Jurkat, Clone E6-1 (cell line): ENCODE measurements around the gene NGRN.
"Not testable (repeated sequence)": the region's sequence is repeated elsewhere in the genome, so short reads cannot be mapped to it uniquely, and the experiment has no call there.

Source experiments
- DNase-seq: peaks from one replicate; pipeline ENCODE4 v3.0.0-alpha.2; 2011; ENCODE audit warnings: low read depth, low spot score
- H3K4me3 ChIP-seq: 2 replicates; pipeline ENCODE4 v1.5.1; 2011; ENCODE audit warnings: mild to moderate bottlenecking, low read length, control low read depth, moderate library complexity

The NGRN gene

GRCh38 chr15:90270502-90271150, 5.2 kb downstream of the NGRN start:
- H3K4me3 ChIP-seq, result no peak overlapping the region

GRCh38 chr15:90271459-90272166, 6.1 kb downstream of the NGRN start:
- DNase-seq, result no peak
- no peak overlapping the region for H3K4me3 ChIP-seq

More at GRCh38 chr15:90270502-90271150, 5.2 kb downstream of the NGRN start:
- DNase-seq, result no peak

- not testable (repeated sequence) for DNase-seq, H3K4me3 ChIP-seq
Observed at GRCh38 chr15:90278467-90278866, 13.0 kb downstream of the NGRN start.

- not testable (repeated sequence) for DNase-seq, H3K4me3 ChIP-seq
Observed at GRCh38 chr15:90280743-90281142, 15.3 kb downstream of the NGRN start.

- not testable (repeated sequence) for H3K4me3 ChIP-seq, DNase-seq
Observed at GRCh38 chr15:90281637-90282036, 16.2 kb downstream of the NGRN start.

- DNase-seq, result peak; percentile 48
- H3K4me3 ChIP-seq, result no peak overlapping the region
Observed at GRCh38 chr15:90286678-90287077, 21.2 kb downstream of the NGRN start.

- no peak overlapping the region for H3K4me3 ChIP-seq
- DNase-seq, result no peak
Observed at GRCh38 chr15:90287101-90287500, 21.6 kb downstream of the NGRN start.

- no peak overlapping the region for H3K4me3 ChIP-seq
- DNase-seq, result no peak
Observed at GRCh38 chr15:90287946-90288345, 22.5 kb downstream of the NGRN start.

GRCh38 chr15:90291679-90292356, 26.3 kb downstream of the NGRN start:
- peak; percentile 31 for DNase-seq
- H3K4me3 ChIP-seq, result no peak overlapping the region

- DNase-seq, result peak; percentile 28
- not testable (repeated sequence) for H3K4me3 ChIP-seq
Observed at GRCh38 chr15:90293040-90293810, 27.8 kb downstream of the NGRN start.

GRCh38 chr15:90294159-90294558, 28.7 kb downstream of the NGRN start:
- no peak for DNase-seq
- H3K4me3 ChIP-seq, result no peak overlapping the region

- DNase-seq, result no peak
- no peak overlapping the region for H3K4me3 ChIP-seq
Observed at GRCh38 chr15:90294601-90295269, 29.3 kb downstream of the NGRN start.

GRCh38 chr15:90295270-90295648, 29.8 kb downstream of the NGRN start:
- DNase-seq, result no peak
- H3K4me3 ChIP-seq, result no peak overlapping the region

- not testable (repeated sequence) for H3K4me3 ChIP-seq, DNase-seq
Observed at GRCh38 chr15:90296316-90296884, 30.9 kb downstream of the NGRN start.

- DNase-seq, result no peak
- no peak overlapping the region for H3K4me3 ChIP-seq
Observed at GRCh38 chr15:90297021-90297420, 31.5 kb downstream of the NGRN start.

GRCh38 chr15:90300541-90300940, 35.1 kb downstream of the NGRN start:
- no peak overlapping the region for H3K4me3 ChIP-seq
- no peak for DNase-seq

- peak; percentile 43 for DNase-seq
- no peak overlapping the region for H3K4me3 ChIP-seq
Observed at GRCh38 chr15:90300988-90301706, 35.7 kb downstream of the NGRN start.

- no peak overlapping the region for H3K4me3 ChIP-seq
- DNase-seq, result no peak
Observed at GRCh38 chr15:90301707-90302300, 36.3 kb downstream of the NGRN start.
